ENCODE results near the gene CAPNS1.

- TF ChIP-seq POLR2A (IDR thresholded peaks at IDR 0.05) (no peak), CTCF (IDR thresholded peaks at IDR 0.05 in 4 of 5, conservative IDR thresholded peaks at IDR 0.05 in 1 of 5) (no peak)
Observed at GRCh38 chr19:36172852-36173251, 33.0 kb downstream of the CAPNS1 start.

All from gastrocnemius medialis (tissue), 4 donors.